A549 (cell line): ENCODE results near the gene HOXB4. TPM values are rescaled to one million over a fixed set of nuclear protein-coding genes. Genes with fewer than 3 reads are reported as not detected.

ENCODE experiments used
- ATAC-seq, 2 experiments: fragments of 200-7000 bp in 1 of 2; fragments of >200 bp in 1 of 2; cut with Nextera tagmentation in 1 of 2; cut with Tn5 transposase in 1 of 2; 3 replicates each; pipeline versions ENCODE4 v1.8.0 to v1.9.1; 2018 to 2020; ENCODE audit warnings: mild to moderate bottlenecking in 1 of 2, moderate library complexity in 1 of 2
- CTCF ChIA-PET: fragments of 300-600 bp; sonication (Branson Sonifier 250); formaldehyde crosslinking; extraction: SDS; loops from one replicate; lab custom pipeline; 2021; ENCODE audit warnings: antibody characterized with exemption, inconsistent platforms; lab: Yijun Ruan, JAX
- POLR2A ChIA-PET: fragments of 350-600 bp; formaldehyde crosslinking; extraction: SDS; loops from one replicate; lab custom pipeline; 2021; ENCODE audit warnings: antibody characterized with exemption, inconsistent platforms; lab: Yijun Ruan, JAX
- DNase-seq, 2 experiments: peaks; one replicate each; pipeline versions ENCODE4 v3.0.0 to v3.0.0-alpha.2; 2011 to 2016; ENCODE audit warnings: low read depth in 1 of 2, low spot score in 1 of 2
- FAIRE-seq: peaks from 2 replicates; lab custom pipeline; 2011; peaks lifted over from hg19 to GRCh38; lab: Jason Lieb, UNC
- H3K27ac ChIP-seq, 2 experiments: fragments of >200 bp; sonication (Bioruptor Twin); formaldehyde crosslinking; 3 replicates each; pipeline ENCODE4 v1.5.1; 2016 to 2017
- H3K4me1 ChIP-seq: fragments of >200 bp; sonication (Bioruptor Twin); formaldehyde crosslinking; 3 replicates; pipeline ENCODE4 v1.6.1; 2016
- H3K4me2 ChIP-seq: fragments of >200 bp; sonication (Bioruptor Twin); formaldehyde crosslinking; 3 replicates; pipeline ENCODE4 v1.6.1; 2016
- H3K4me3 ChIP-seq: fragments of >200 bp; sonication (Bioruptor Twin); formaldehyde crosslinking; 3 replicates; pipeline ENCODE4 v1.5.1; 2016
- H3K9me3 ChIP-seq: fragments of >200 bp; sonication (Bioruptor Twin); formaldehyde crosslinking; 3 replicates; pipeline ENCODE4 v1.6.1; 2016
- BCL3 ChIP-seq: fragments of >200 bp; sonication (Bioruptor Twin); formaldehyde crosslinking; IDR thresholded peaks from 3 replicates; pipeline ENCODE4 v1.6.1; 2016
- CBX8 ChIP-seq: fragments of 200-600 bp; sonication (generic); IDR thresholded peaks from 2 replicates; pipeline ENCODE4 v1.6.1; 2016
- CEBPB ChIP-seq, 2 experiments: fragments of >200 bp in 1 of 2; sonication (Bioruptor Twin) in 1 of 2; formaldehyde crosslinking in 1 of 2; IDR thresholded peaks; 2 replicates each; pipeline ENCODE4 v1.6.1; 2012 to 2016
- CTCF ChIP-seq: fragments of >200 bp; sonication (Bioruptor Twin); formaldehyde crosslinking; IDR thresholded peaks from 3 replicates; pipeline ENCODE4 v1.5.1; 2016
- E2F6 ChIP-seq: IDR thresholded peaks from 2 replicates; pipeline ENCODE4 v1.6.1; 2012; ENCODE audit warnings: low read depth, borderline replicate concordance
- EHF ChIP-seq: fragments of 250-450 bp; sonication (Bioruptor Pico); IDR thresholded peaks from 2 replicates; pipeline ENCODE4 v1.5.0; 2020; ENCODE audit warnings: mild to moderate bottlenecking
- EHMT2 ChIP-seq: fragments of 200-600 bp; sonication (generic); IDR thresholded peaks from 2 replicates; pipeline ENCODE4 v1.6.1; 2016; ENCODE audit warnings: antibody characterized with exemption, low read depth, mild to moderate bottlenecking, moderate library complexity
- EP300 ChIP-seq, 2 experiments: fragments of >200 bp; sonication (Bioruptor Twin); formaldehyde crosslinking; IDR thresholded peaks; 2 replicates in 1 of 2; 3 replicates in 1 of 2; pipeline ENCODE4 v1.6.1; 2016 to 2017
- FOXS1 ChIP-seq: fragments of 250-450 bp; sonication (Bioruptor Pico); IDR thresholded peaks from 2 replicates; pipeline ENCODE4 v1.5.0; 2020; ENCODE audit warnings: mild to moderate bottlenecking, moderate library complexity
- MAZ ChIP-seq: fragments of 150-350 bp; IDR thresholded peaks from 2 replicates; pipeline ENCODE4 v1.6.1; 2014; ENCODE audit warnings: antibody characterized with exemption, low read depth, low read length, borderline replicate concordance
- MYC ChIP-seq: IDR thresholded peaks from 2 replicates; pipeline ENCODE4 v1.6.1; 2012; ENCODE audit warnings: mild to moderate bottlenecking, inconsistent platforms, low read length, improper control_type of control experiment, borderline replicate concordance
- NFE2L2 ChIP-seq: fragments of 150-350 bp; conservative IDR thresholded peaks from 2 replicates; pipeline ENCODE4 v1.6.1; 2014; ENCODE audit warnings: low read length
- PBX3 ChIP-seq: IDR thresholded peaks from 2 replicates; pipeline ENCODE4 v1.6.1; 2012
- POLR2A ChIP-seq: IDR thresholded peaks from 2 replicates; pipeline ENCODE4 v1.6.1; 2012; ENCODE audit warnings: mild to moderate bottlenecking, low read length
- POLR2AphosphoS2 ChIP-seq: conservative IDR thresholded peaks from 2 replicates; pipeline ENCODE4 v1.6.1; 2012; ENCODE audit warnings: low read length, improper control_type of control experiment, inconsistent platforms
- RAD21 ChIP-seq, 2 experiments: fragments of >200 bp in 1 of 2; sonication (Bioruptor Twin) in 1 of 2; formaldehyde crosslinking in 1 of 2; IDR thresholded peaks in 1 of 2; conservative IDR thresholded peaks in 1 of 2; 2 replicates in 1 of 2; 3 replicates in 1 of 2; pipeline ENCODE4 v1.6.1; 2012 to 2018; ENCODE audit warnings: inconsistent platforms in 1 of 2
- RCOR1 ChIP-seq: fragments of 150-350 bp; IDR thresholded peaks from 2 replicates; pipeline ENCODE4 v1.6.1; 2014; ENCODE audit warnings: antibody characterized with exemption, low read length, low read depth
- RFX5 ChIP-seq: fragments of 450-650 bp; IDR thresholded peaks from 2 replicates; pipeline ENCODE4 v1.7.1; 2014; ENCODE audit warnings: antibody characterized with exemption, mild to moderate bottlenecking, moderate library complexity
- SMC3 ChIP-seq: fragments of >200 bp; sonication (Bioruptor Twin); formaldehyde crosslinking; IDR thresholded peaks from 3 replicates; pipeline ENCODE4 v1.6.1; 2018; ENCODE audit warnings: inconsistent platforms
- TFCP2L1 ChIP-seq: fragments of 250-450 bp; sonication (Bioruptor Pico); IDR thresholded peaks from 2 replicates; pipeline ENCODE4 v1.5.0; 2021; ENCODE audit warnings: mild to moderate bottlenecking
- TP53 ChIP-seq: fragments of 250-450 bp; sonication (Bioruptor Pico); IDR thresholded peaks from 2 replicates; pipeline ENCODE4 v1.5.0; 2021; ENCODE audit warnings: mild to moderate bottlenecking, moderate library complexity
- ZFP36 ChIP-seq: fragments of 450-650 bp; IDR thresholded peaks from 2 replicates; pipeline ENCODE4 v1.6.1; 2014; ENCODE audit warnings: borderline replicate concordance; ENCODE audit not compliant: partially characterized antibody
- WGBS: methylation state at CpG from one replicate; pipeline ENCODE4 v1.1.6; 2017; ENCODE audit errors: missing lambda C conversion rate; 5-methylcytosine and 5-hydroxymethylcytosine counted together
- polyA plus RNA-seq, 4 experiments: library from polyadenylated mRNA; depleted of rRNA in 3 of 4; stranded (reverse); fragments of >200 nt; fragmentation: RNase III in 1 of 4; extraction: RNeasy Plus Mini Kit Qiagen cat#74134 plus additional on column Dnase treatment in 1 of 4; gene quantifications; 2 replicates in 3 of 4; 3 replicates in 1 of 4; pipeline ENCODE4 v1.2.3, GENCODE V29; 2011 to 2017

Gene HOXB4
- polyA plus RNA-seq, 2 of the 4 experiments (the other 2 are of a cell fraction): 0.30 to 0.74 TPM

DNA sequence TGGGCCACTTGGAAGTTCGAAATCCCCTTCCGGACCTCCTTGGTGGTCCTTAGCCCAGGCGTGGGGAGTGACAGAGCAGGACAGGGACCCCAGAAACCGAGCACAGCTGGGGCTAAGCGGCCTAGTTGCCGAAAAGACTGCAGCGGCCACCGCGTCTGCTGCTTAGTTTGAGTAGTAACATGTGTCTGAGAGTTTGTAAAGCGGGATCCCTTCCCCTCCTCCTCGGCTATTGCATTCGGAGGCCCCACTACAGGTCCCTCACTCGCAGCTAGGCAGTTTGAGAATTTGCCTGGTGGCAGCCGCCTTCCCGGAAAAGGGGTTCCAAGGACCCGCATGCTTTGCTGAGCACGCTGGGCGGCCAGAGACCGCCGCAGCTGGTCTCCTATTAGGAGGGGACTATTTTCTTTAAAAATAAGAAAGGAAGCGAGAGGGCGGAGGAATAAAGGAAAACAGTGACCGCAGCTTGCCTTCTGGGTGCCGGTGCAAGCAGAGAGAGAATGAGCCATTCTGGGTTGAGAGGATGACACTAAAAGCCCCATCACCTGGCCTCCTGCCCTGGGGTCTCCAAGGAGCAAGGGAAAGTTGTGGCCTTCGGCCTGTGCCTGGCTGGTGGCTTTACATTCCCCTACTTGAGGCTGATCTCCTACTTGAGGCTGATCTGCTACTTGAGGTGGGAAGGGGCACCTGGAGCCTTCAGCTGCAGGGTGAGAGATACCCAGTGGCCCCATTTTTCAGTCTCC, 16.6 kb upstream of the HOXB4 start:
- TF ChIP-seq NFE2L2 (no peak), FOXS1 (CRISPR knock-in tag) (no peak), BCL3 (no peak), POLR2AphosphoS2 (no peak), EHF (no peak), TP53 (no peak)
- TF ChIP-seq, all 56 proteins: peak for 0
- Histone ChIP-seq H3K4me2 (peak overlapping the region; percentile 64), H3K4me1 (peaks cover 10% of the 10 kb centered on the region), H3K4me3 (no peak overlapping the region), H3K9me3 (no peaks in the 10 kb centered on the region), H3K27ac (peak overlapping the region in 1 of 2 experiments; percentile 60; a peak in 3 of 6 replicates)
- 92% methylated on average over 25 of the region's 25 CpGs for WGBS
- ATAC-seq (no peak), FAIRE-seq (no peak), DNase-seq (no peak)
- ChIA-PET POLR2A (no interaction called here), CTCF (interaction anchor here (0.6 to 5.9 kb wide), 34 partner anchors 11 to 568 kb away, joined by 3 to 64 read pairs (median 4); no protein-coding TSS in a partner anchor)

- ChIA-PET CTCF (interaction anchor here (0.6 to 5.9 kb wide), 48 partner anchors 10 to 567 kb away, joined by 3 to 64 read pairs (median 4); no protein-coding TSS in a partner anchor), POLR2A (no interaction called here)
- FAIRE-seq (no peak), DNase-seq (peak; percentile 81 to 94), ATAC-seq (peak; percentile 74 to 92)
- 20% methylated on average over 37 of the region's 37 CpGs for whole genome bisulfite sequencing
- Histone ChIP-seq H3K4me1 (peaks cover 5% of the 10 kb centered on the region), H3K27ac (peak overlapping the region in 1 of 2 experiments; percentile 60; a peak in 4 of 6 replicates), H3K4me3 (peak overlapping the region; percentile 22; the same call in 2 of the 3 replicates), H3K4me2 (peak overlapping the region; percentile 64), H3K9me3 (no peaks in the 10 kb centered on the region)
- TF ChIP-seq POLR2A: no peak
- no peak for TF ChIP-seq RFX5
- peak; percentile 91 to 94 for TF ChIP-seq RAD21 (conservative IDR thresholded peaks at IDR 0.05 in 1 of 2, IDR thresholded peaks at IDR 0.05 in 1 of 2)
- TF ChIP-seq SMC3: peak; percentile 96
- TF ChIP-seq E2F6: no peak
- no peak for TF ChIP-seq CEBPB (IDR thresholded peaks at IDR 0.05)
- no peak for TF ChIP-seq EHMT2
- no peak for TF ChIP-seq EP300 (IDR thresholded peaks at IDR 0.05)
- TF ChIP-seq TFCP2L1: no peak
- TF ChIP-seq TP53: no peak
- TF ChIP-seq CBX8: no peak
- TF ChIP-seq RCOR1: peak; percentile 48; the same call in 1 of the 2 replicates
- TF ChIP-seq PBX3: no peak
- TF ChIP-seq MAZ: 0 out of 2 replicates have a peak, but pooled peaks have one; percentile 27
- no peak for TF ChIP-seq MYC
- peak; percentile 99 for TF ChIP-seq CTCF
- TF ChIP-seq ZFP36: no peak
These were observed 15.8 kb upstream of the HOXB4 start for GRCh38 chr17:48593840-48594537.
